ENCODE measurements around the gene CEMIP. TPM values are rescaled to one million over a fixed set of nuclear protein-coding genes. Genes with fewer than 3 reads are reported as not detected.

CEMIP gene
- total and polyA plus RNA-seq, 2 of the 8 experiments (the other 6 are each of a cell fraction or from before 2014, with no cell fraction given): 0.11 to 0.60 TPM

- TF ChIP-seq, protein P1, sequence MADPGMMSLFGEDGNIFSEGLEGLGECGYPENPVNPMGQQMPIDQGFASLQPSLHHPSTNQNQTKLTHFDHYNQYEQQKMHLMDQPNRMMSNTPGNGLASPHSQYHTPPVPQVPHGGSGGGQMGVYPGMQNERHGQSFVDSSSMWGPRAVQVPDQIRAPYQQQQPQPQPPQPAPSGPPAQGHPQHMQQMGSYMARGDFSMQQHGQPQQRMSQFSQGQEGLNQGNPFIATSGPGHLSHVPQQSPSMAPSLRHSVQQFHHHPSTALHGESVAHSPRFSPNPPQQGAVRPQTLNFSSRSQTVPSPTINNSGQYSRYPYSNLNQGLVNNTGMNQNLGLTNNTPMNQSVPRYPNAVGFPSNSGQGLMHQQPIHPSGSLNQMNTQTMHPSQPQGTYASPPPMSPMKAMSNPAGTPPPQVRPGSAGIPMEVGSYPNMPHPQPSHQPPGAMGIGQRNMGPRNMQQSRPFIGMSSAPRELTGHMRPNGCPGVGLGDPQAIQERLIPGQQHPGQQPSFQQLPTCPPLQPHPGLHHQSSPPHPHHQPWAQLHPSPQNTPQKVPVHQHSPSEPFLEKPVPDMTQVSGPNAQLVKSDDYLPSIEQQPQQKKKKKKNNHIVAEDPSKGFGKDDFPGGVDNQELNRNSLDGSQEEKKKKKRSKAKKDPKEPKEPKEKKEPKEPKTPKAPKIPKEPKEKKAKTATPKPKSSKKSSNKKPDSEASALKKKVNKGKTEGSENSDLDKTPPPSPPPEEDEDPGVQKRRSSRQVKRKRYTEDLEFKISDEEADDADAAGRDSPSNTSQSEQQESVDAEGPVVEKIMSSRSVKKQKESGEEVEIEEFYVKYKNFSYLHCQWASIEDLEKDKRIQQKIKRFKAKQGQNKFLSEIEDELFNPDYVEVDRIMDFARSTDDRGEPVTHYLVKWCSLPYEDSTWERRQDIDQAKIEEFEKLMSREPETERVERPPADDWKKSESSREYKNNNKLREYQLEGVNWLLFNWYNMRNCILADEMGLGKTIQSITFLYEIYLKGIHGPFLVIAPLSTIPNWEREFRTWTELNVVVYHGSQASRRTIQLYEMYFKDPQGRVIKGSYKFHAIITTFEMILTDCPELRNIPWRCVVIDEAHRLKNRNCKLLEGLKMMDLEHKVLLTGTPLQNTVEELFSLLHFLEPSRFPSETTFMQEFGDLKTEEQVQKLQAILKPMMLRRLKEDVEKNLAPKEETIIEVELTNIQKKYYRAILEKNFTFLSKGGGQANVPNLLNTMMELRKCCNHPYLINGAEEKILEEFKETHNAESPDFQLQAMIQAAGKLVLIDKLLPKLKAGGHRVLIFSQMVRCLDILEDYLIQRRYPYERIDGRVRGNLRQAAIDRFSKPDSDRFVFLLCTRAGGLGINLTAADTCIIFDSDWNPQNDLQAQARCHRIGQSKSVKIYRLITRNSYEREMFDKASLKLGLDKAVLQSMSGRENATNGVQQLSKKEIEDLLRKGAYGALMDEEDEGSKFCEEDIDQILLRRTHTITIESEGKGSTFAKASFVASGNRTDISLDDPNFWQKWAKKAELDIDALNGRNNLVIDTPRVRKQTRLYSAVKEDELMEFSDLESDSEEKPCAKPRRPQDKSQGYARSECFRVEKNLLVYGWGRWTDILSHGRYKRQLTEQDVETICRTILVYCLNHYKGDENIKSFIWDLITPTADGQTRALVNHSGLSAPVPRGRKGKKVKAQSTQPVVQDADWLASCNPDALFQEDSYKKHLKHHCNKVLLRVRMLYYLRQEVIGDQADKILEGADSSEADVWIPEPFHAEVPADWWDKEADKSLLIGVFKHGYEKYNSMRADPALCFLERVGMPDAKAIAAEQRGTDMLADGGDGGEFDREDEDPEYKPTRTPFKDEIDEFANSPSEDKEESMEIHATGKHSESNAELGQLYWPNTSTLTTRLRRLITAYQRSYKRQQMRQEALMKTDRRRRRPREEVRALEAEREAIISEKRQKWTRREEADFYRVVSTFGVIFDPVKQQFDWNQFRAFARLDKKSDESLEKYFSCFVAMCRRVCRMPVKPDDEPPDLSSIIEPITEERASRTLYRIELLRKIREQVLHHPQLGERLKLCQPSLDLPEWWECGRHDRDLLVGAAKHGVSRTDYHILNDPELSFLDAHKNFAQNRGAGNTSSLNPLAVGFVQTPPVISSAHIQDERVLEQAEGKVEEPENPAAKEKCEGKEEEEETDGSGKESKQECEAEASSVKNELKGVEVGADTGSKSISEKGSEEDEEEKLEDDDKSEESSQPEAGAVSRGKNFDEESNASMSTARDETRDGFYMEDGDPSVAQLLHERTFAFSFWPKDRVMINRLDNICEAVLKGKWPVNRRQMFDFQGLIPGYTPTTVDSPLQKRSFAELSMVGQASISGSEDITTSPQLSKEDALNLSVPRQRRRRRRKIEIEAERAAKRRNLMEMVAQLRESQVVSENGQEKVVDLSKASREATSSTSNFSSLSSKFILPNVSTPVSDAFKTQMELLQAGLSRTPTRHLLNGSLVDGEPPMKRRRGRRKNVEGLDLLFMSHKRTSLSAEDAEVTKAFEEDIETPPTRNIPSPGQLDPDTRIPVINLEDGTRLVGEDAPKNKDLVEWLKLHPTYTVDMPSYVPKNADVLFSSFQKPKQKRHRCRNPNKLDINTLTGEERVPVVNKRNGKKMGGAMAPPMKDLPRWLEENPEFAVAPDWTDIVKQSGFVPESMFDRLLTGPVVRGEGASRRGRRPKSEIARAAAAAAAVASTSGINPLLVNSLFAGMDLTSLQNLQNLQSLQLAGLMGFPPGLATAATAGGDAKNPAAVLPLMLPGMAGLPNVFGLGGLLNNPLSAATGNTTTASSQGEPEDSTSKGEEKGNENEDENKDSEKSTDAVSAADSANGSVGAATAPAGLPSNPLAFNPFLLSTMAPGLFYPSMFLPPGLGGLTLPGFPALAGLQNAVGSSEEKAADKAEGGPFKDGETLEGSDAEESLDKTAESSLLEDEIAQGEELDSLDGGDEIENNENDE (IDR thresholded peaks at IDR 0.05; ENCODE audit: insufficient replicate concordance, low read length): no peak
- no peak for TF ChIP-seq SIX5 (IDR thresholded peaks at IDR 0.05; ENCODE audit: low read depth, low read length)
Measured at GRCh38 chr15:80982839-80983238, 203.7 kb downstream of the CEMIP start (continued).
